ENCODE results near the gene MAN1A2.
A peak's percentile ranks its signal among the peaks of the same experiment; 100 is the strongest.

Gene MAN1A2

DNA sequence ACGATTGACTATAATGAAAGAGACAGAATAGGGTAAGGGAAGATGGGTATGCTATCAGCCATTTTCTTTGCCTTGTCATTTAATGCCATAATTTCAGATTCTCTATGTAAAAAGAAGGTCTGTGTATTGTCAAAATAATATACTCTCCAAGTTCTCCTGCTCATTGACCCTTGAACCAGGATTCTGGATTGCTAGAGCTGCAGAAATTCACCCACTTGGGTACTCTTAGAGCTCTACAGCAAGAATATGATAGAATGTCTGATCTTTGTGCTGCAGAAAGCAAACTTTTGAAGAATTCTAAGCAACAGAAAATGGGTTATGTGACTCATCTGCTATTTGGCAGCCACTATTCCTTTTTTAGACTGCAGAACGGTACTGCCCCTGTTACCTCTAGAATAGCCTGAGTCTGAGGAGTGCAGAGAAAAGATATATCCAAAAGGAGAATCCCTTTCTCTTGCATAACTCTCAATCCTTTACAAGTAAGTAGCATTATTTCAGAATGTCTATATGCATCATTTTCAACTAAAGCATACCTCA lies 160.4 kb downstream of the MAN1A2 start:
- DNase-seq, result no peak
- H3K27me3 ChIP-seq (replicated peaks; ENCODE audit: insufficient read depth, low read length), result no peaks in the 10 kb centered on the region
- no peak for TF ChIP-seq CTCF (IDR thresholded peaks at IDR 0.05; ENCODE audit: low read length)
- TF ChIP-seq EZH2phosphoT487 (IDR thresholded peaks at IDR 0.05; ENCODE audit: low read length), result no peak
- TF ChIP-seq EZH2 (optimal IDR thresholded peaks at IDR 0.05; ENCODE audit: low read depth, low read length), result no peak
- H3K9me2 ChIP-seq (replicated peaks; ENCODE audit: insufficient read depth, low read length), result no peaks in the 10 kb centered on the region
- no peak overlapping the region for H3K4me3 ChIP-seq (ENCODE audit: low read length)
- no peaks in the 10 kb centered on the region for H3K79me2 ChIP-seq (ENCODE audit: low read length)
- H3K4me2 ChIP-seq (ENCODE audit: low read depth, low read length), result no peak overlapping the region
- no peak overlapping the region for H2AFZ ChIP-seq (ENCODE audit: low read length)
- H3K4me1 ChIP-seq (ENCODE audit: low read length), result no peaks in the 10 kb centered on the region
- no peak overlapping the region for H3K27ac ChIP-seq (ENCODE audit: low read length)
- no peaks in the 10 kb centered on the region for H3K36me3 ChIP-seq (replicated peaks; ENCODE audit: insufficient read depth, low read length)
- no peaks in the 10 kb centered on the region for H3F3A ChIP-seq (ENCODE audit: insufficient read depth, low read length)
- no peaks in the 10 kb centered on the region for H3K9me3 ChIP-seq (replicated peaks; ENCODE audit: insufficient read depth, low read length)
- H4K20me1 ChIP-seq (ENCODE audit: insufficient read depth, low read length), result no peaks in the 10 kb centered on the region
- no peak overlapping the region for H3K9ac ChIP-seq (ENCODE audit: low read length)

DNA sequence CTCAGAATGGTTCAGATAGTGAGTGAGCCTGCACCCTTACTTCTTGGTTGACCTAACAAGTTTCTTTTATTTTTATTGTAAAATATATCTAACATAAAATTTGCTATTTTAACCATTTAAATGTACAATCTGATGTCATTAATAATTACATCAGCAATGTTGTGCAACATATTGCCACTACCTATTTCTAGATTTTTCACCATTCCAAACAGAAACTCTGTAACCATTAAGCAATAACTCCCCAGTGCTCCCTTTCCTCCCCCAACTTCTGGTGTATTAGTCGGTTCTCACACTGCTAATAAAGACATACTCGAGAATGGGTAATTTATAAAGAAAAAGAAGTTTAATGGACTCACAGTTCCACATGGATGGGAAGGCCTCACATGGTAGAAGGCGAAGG lies 162.4 kb downstream of the MAN1A2 start:
- no peak for DNase-seq
- TF ChIP-seq EZH2 (optimal IDR thresholded peaks at IDR 0.05; ENCODE audit: low read depth, low read length) (no peak), EZH2phosphoT487 (IDR thresholded peaks at IDR 0.05; ENCODE audit: low read length) (no peak), CTCF (IDR thresholded peaks at IDR 0.05; ENCODE audit: low read length) (no peak)

DNA sequence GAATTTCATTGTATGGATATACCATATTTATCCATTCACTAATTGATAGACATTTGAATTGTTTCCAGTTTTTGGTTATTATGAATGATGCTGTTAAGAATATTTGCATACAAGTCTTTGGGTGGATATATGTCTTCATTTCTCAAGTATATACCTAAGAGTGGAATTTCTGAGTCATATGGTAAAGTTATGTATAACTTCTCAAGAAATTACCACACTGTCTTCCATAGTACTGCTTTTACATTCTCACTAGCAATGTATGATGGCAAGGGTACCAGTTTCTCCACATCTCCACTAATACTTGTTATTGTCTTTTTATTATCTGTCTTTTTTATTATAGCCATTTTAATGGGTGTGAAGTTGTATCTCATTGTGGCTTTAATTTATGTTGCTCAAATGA lies 164.0 kb downstream of the MAN1A2 start:
- Histone ChIP-seq H3K9me2 (replicated peaks; ENCODE audit: insufficient read depth, low read length) (no peaks in the 10 kb centered on the region), H3K27ac (ENCODE audit: low read length) (no peak overlapping the region), H2AFZ (ENCODE audit: low read length) (no peak overlapping the region), H3K79me2 (ENCODE audit: low read length) (peaks cover 22% of the 10 kb centered on the region), H3K9me3 (replicated peaks; ENCODE audit: insufficient read depth, low read length) (no peaks in the 10 kb centered on the region), H4K20me1 (ENCODE audit: insufficient read depth, low read length) (no peaks in the 10 kb centered on the region), H3K27me3 (replicated peaks; ENCODE audit: insufficient read depth, low read length) (no peaks in the 10 kb centered on the region), H3K36me3 (replicated peaks; ENCODE audit: insufficient read depth, low read length) (no peaks in the 10 kb centered on the region), H3F3A (ENCODE audit: insufficient read depth, low read length) (no peaks in the 10 kb centered on the region), H3K9ac (ENCODE audit: low read length) (no peak overlapping the region), H3K4me2 (ENCODE audit: low read depth, low read length) (no peak overlapping the region), H3K4me3 (ENCODE audit: low read length) (no peak overlapping the region), H3K4me1 (ENCODE audit: low read length) (peaks cover 10% of the 10 kb centered on the region)
- no peak for DNase-seq
- no peak for TF ChIP-seq EZH2 (optimal IDR thresholded peaks at IDR 0.05; ENCODE audit: low read depth, low read length)

More for the DNA sequence above, 162.4 kb downstream of the MAN1A2 start:
- no peaks in the 10 kb centered on the region for H3K36me3 ChIP-seq (replicated peaks; ENCODE audit: insufficient read depth, low read length)
- peaks cover 7% of the 10 kb centered on the region for H3K79me2 ChIP-seq (ENCODE audit: low read length)
- H3K4me1 ChIP-seq (ENCODE audit: low read length), result no peaks in the 10 kb centered on the region
- H3K9ac ChIP-seq (ENCODE audit: low read length), result no peak overlapping the region
- H3K9me3 ChIP-seq (replicated peaks; ENCODE audit: insufficient read depth, low read length), result no peaks in the 10 kb centered on the region
- H4K20me1 ChIP-seq (ENCODE audit: insufficient read depth, low read length), result no peaks in the 10 kb centered on the region
- no peak overlapping the region for H3K4me3 ChIP-seq (ENCODE audit: low read length)
- no peaks in the 10 kb centered on the region for H3K27me3 ChIP-seq (replicated peaks; ENCODE audit: insufficient read depth, low read length)
- no peak overlapping the region for H3K4me2 ChIP-seq (ENCODE audit: low read depth, low read length)
- no peak overlapping the region for H2AFZ ChIP-seq (ENCODE audit: low read length)
- H3K9me2 ChIP-seq (replicated peaks; ENCODE audit: insufficient read depth, low read length), result no peaks in the 10 kb centered on the region
- no peaks in the 10 kb centered on the region for H3F3A ChIP-seq (ENCODE audit: insufficient read depth, low read length)
- no peak overlapping the region for H3K27ac ChIP-seq (ENCODE audit: low read length)

GRCh38 chr1:117534995-117535467 lies 167.8 kb downstream of the MAN1A2 start:
- Histone ChIP-seq H4K20me1 (ENCODE audit: insufficient read depth, low read length) (no peaks in the 10 kb centered on the region), H3K27me3 (replicated peaks; ENCODE audit: insufficient read depth, low read length) (no peaks in the 10 kb centered on the region), H3K9me3 (replicated peaks; ENCODE audit: insufficient read depth, low read length) (no peaks in the 10 kb centered on the region), H3K4me3 (ENCODE audit: low read length) (no peak overlapping the region; the same call in 1 of the 2 replicates), H3K79me2 (ENCODE audit: low read length) (peaks cover 37% of the 10 kb centered on the region), H3K9me2 (replicated peaks; ENCODE audit: insufficient read depth, low read length) (no peaks in the 10 kb centered on the region), H3K9ac (ENCODE audit: low read length) (no peak overlapping the region), H3K36me3 (replicated peaks; ENCODE audit: insufficient read depth, low read length) (no peaks in the 10 kb centered on the region), H3F3A (ENCODE audit: insufficient read depth, low read length) (peaks cover 4% of the 10 kb centered on the region; the same call in 1 of the 2 replicates), H3K4me1 (ENCODE audit: low read length) (peaks cover 15% of the 10 kb centered on the region), H2AFZ (ENCODE audit: low read length) (no peak overlapping the region), H3K4me2 (ENCODE audit: low read depth, low read length) (peak overlapping the region; percentile 41; the same call in 1 of the 2 replicates), H3K27ac (ENCODE audit: low read length) (no peak overlapping the region)
- TF ChIP-seq EZH2 (optimal IDR thresholded peaks at IDR 0.05; ENCODE audit: low read depth, low read length), result no peak
- peak; percentile 54 for TF ChIP-seq CTCF (IDR thresholded peaks at IDR 0.05; ENCODE audit: low read length)
- peak; percentile 46 for DNase-seq

Data from MM.1S (cell line).